Activated CD8-positive, alpha-beta memory T cell treated with anti-CD3 and anti-CD28 coated beads, Interleukin-2, amount 50 U/mL, for 1 hour (primary cell): ENCODE measurements around the gene TP53TG3E.
"Not testable (repeated sequence)": the region's sequence is repeated elsewhere in the genome, so short reads cannot be mapped to it uniquely, and the experiment has no call there.

ENCODE experiments used
- DNase-seq: peaks from one replicate; pipeline ENCODE4 v3.0.0-alpha.2; 2020; ENCODE audit errors: extremely low read depth

The TP53TG3E gene, protein sequence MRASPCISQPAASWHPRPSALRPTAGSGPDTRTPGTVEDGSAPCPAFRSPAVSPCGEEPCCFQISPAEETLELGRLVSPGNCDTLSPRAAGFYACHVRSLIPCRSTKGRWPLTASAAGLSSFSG

GRCh38 chr16:33304006-33304405 is at the start of gene TP53TG3E:
TP53TG3E (plus strand) TSS chr16:33304306; CDS start chr16:33304374, 68 bp downstream.
- DNase-seq = not testable (repeated sequence)

DNA sequence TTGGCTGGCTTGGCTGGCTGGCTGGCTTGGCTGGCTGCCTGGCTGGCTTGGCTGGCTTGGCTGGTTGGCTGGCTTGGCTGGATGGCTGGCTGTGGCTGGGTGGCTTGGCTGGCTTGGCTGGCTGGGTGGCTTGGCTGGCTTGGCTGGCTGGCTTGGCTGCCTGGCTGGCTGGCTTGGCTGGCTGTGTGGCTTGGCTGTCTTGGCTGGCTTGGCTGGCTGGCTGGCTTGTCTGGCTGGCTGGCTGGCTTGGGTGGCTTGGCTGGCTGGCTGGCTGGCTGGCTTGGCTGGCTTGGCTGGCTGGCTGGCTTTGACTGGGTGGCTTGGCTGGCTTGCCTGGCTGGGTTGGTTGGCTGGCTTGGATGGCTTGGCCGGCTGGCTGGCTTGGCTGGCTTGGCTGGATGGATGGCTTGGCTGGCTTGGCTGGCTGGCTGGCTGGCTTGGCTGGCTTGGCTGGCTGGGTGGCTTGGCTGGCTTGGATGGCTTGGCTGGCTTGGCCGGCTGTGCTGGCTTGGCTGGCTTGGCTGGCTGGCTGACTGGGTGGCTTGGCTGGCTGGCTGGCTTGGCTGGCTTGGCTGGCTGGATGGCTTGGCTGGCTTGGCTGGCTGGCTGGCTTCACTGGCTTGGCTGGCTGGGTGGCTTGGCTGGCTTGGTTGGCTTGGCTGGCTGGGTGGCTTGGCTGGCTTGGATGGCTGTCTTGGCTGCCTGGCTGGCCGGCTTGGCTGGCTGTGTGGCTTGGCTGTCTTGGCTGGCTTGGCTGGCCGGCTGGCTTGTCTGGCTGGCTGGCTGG is 32.3 kb downstream of the TP53TG3E start:
- DNase-seq = not testable (repeated sequence)

DNA sequence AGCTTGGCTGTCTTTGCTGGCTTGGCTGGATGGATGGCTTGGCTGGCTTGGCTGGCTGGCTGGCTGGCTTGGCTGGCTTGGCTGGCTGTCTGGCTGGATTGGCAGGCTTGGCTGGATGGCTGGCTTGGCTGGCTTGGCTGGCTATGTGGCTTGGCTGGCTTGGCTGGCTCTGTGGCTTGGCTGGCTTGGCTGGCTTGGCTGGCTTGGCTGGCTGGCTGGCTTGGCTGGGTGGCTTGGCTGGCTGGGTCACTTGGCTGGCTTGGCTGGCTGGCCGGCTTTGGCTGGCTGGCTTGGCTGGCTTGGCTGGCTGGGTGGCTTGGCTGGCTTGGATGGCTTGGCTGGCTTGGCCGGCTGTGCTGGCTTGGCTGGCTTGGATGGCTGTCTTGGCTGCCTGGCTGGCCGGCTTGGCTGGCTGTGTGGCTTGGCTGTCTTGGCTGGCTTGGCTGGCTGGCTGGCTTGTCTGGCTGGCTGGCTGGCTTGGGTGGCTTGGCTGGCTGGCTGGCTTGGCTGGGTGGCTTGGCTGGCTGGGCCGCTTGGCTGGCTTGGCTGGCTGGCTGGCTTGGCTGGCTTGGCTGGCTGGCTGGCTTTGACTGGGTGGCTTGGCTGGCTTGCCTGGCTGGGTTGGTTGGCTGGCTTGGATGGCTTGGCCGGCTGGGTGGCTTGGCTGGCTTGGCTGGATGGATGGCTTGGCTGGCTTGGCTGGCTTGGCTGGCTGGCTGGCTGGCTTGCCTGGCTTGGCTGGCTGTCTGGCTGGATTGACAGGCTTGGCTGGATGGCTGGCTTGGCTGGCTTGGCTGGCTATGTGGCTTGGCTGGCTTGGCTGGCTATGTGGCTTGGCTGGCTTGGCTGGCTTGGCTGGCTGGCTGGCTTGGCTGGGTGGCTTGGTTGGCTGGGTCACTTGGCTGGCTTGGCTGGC is 33.8 kb downstream of the TP53TG3E start:
- DNase-seq = not testable (repeated sequence)

- not testable (repeated sequence) for DNase-seq
Measured at GRCh38 chr16:33338543-33338951, 34.4 kb downstream of the TP53TG3E start.

DNA sequence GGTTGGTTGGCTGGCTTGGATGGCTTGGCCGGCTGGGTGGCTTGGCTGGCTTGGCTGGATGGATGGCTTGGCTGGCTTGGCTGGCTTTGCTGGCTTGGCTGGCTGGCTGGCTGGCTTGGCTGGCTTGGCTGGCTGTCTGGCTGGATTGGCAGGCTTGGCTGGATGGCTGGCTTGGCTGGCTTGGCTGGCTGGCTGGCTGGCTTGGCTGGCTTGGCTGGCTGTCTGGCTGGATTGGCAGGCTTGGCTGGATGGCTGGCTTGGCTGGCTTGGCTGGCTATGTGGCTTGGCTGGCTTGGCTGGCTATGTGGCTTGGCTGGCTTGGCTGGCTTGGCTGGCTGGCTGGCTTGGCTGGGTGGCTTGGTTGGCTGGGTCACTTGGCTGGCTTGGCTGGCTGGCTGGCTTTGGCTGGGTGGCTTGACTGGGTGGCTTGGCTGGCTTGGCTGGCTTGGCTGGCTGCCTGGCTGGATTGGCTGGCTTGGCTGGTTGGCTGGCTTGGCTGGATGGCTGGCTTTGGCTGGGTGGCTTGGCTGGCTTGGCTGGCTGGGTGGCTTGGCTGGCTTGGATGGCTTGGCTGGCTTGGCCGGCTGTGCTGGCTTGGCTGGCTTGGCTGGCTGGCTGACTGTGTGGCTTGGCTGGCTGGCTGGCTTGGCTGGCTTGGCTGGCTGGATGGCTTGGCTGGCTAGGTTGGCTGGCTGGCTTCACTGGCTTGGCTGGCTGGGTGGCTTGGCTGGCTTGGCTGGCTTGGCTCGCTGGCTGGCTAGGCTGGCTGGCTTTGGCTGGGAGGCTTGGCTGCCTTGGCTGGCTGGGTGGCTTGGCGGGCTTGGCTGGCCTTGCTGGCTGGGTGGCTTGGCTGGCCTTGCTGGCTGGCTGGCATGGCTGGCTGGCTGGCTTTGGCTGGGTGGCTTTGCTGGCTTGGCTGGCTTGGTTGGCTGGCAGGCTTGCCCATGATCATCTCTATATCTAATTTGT is 35.3 kb downstream of the TP53TG3E start:
- DNase-seq = not testable (repeated sequence)
